HCT116 (cell line): ENCODE results near the gene SERINC5. TPM values are rescaled to one million over a fixed set of nuclear protein-coding genes. Genes with fewer than 3 reads are reported as not detected.

Experiments
- ATAC-seq: fragments of 200-7000 bp; cut with Tn5 transposase; 2 replicates; pipeline ENCODE4 v1.9.1; 2020; ENCODE audit warnings: mild to moderate bottlenecking, moderate library complexity
- BruUV-seq: library from RNA; stranded (reverse); fragments of 400-500 nt; replicated peaks from 2 replicates; lab custom pipeline; 2021; lab: Mats Ljungman, UMichigan
- CTCF ChIA-PET: fragments of 300-600 bp; sonication (Branson Sonifier 250); formaldehyde crosslinking; loops from one replicate; lab custom pipeline; 2021; ENCODE audit warnings: antibody characterized with exemption; lab: Charles Lee
- POLR2A ChIA-PET: fragments of 300-600, 350-600 bp; sonication (Branson Sonifier 250); formaldehyde crosslinking; loops from one replicate; lab custom pipeline; 2021; ENCODE audit warnings: antibody characterized with exemption; lab: Charles Lee
- RAD21 ChIA-PET, 2 experiments: fragments of 300-600 bp; sonication (Branson Sonifier 250); formaldehyde crosslinking; loops; one replicate each; lab custom pipeline; 2023; ENCODE audit warnings: low total read pairs in 2 of 2; ENCODE audit not compliant: uncharacterized antibody in 2 of 2, unreplicated experiment in 2 of 2, low non-redundant PET in 1 of 2; lab: Charles Lee
- DNase-seq: peaks from one replicate; pipeline ENCODE4 v3.0.0-alpha.2; 2010; ENCODE audit warnings: low read depth, low spot score
- H2AFZ ChIP-seq: fragments of 200-600 bp; shearing (Covaris generic), sonication (generic); 2 replicates; pipeline ENCODE4 v1.6.1; 2017; ENCODE audit warnings: low read depth, mixed run types, mixed read lengths, antibody characterized with exemption, low read length; ENCODE audit not compliant: poor library complexity, severe bottlenecking
- H3K27ac ChIP-seq: 2 replicates; pipeline ENCODE4 v1.5.1; 2012; ENCODE audit warnings: low read depth, low read length
- H3K27me3 ChIP-seq: fragments of 200-600 bp; sonication (generic); 2 replicates; pipeline ENCODE4 v1.6.1; 2016; ENCODE audit warnings: mixed run types, low read length, mixed read lengths; ENCODE audit not compliant: insufficient read depth
- H3K36me3 ChIP-seq, 2 experiments: fragments of 200-500 bp in 1 of 2; fragments of 200-600 bp in 1 of 2; sonication (Bioruptor generic) in 1 of 2; sonication (generic) in 1 of 2; 2 replicates each; pipeline versions ENCODE4 v1.5.1 to v1.6.1; 2014 to 2016; ENCODE audit warnings: low read length in 2 of 2, inconsistent platforms in 1 of 2, mixed read lengths in 1 of 2, mixed run types in 1 of 2; ENCODE audit not compliant: insufficient read depth in 2 of 2, control insufficient read depth in 1 of 2
- H3K4me1 ChIP-seq, 2 experiments: fragments of 200-600 bp in 1 of 2; sonication (generic) in 1 of 2; 2 replicates each; pipeline versions ENCODE4 v1.5.1 to v1.6.1; 2012 to 2017; ENCODE audit warnings: low read length in 2 of 2, inconsistent platforms in 1 of 2, mild to moderate bottlenecking in 1 of 2, mixed read lengths in 1 of 2, mixed run types in 1 of 2, moderate library complexity in 1 of 2; ENCODE audit not compliant: insufficient read depth in 2 of 2, control insufficient read depth in 1 of 2
- H3K4me2 ChIP-seq: fragments of 200-600 bp; sonication (generic); 2 replicates; pipeline ENCODE4 v1.6.1; 2017; ENCODE audit warnings: mixed run types, low read length, mixed read lengths
- H3K4me3 ChIP-seq, 2 experiments: fragments of 200-600 bp in 1 of 2; sonication (generic) in 1 of 2; replicated peaks in 1 of 2; 2 replicates each; pipeline ENCODE4 v1.5.1; 2011 to 2016; ENCODE audit warnings: low read length in 2 of 2, control low read depth in 1 of 2, low read depth in 1 of 2, mild to moderate bottlenecking in 1 of 2, mixed read lengths in 1 of 2, mixed run types in 1 of 2
- H3K79me2 ChIP-seq: fragments of 200-600 bp; sonication (generic); 2 replicates; pipeline ENCODE4 v1.6.1; 2017; ENCODE audit warnings: mild to moderate bottlenecking, mixed run types, low read length, moderate library complexity, mixed read lengths; ENCODE audit not compliant: insufficient read depth
- H3K9ac ChIP-seq: fragments of 200-600 bp; sonication (generic); 2 replicates; pipeline ENCODE4 v1.6.1; 2016; ENCODE audit warnings: low read length, mixed read lengths
- H3K9me2 ChIP-seq: fragments of 200-600 bp; sonication (generic), shearing (Covaris generic); 2 replicates; pipeline ENCODE4 v1.6.1; 2017; ENCODE audit warnings: mixed run types, mild to moderate bottlenecking, moderate library complexity; ENCODE audit not compliant: insufficient read depth
- H3K9me3 ChIP-seq, 2 experiments: fragments of 200-500 bp in 1 of 2; fragments of 200-600 bp in 1 of 2; sonication (Bioruptor generic) in 1 of 2; sonication (generic) in 1 of 2; 2 replicates each; pipeline ENCODE4 v1.6.1; 2014 to 2017; ENCODE audit warnings: low read length in 2 of 2, mixed read lengths in 2 of 2, inconsistent platforms in 1 of 2, low read depth in 1 of 2, mild to moderate bottlenecking in 1 of 2, mixed run types in 1 of 2, moderate library complexity in 1 of 2; ENCODE audit not compliant: control insufficient read depth in 1 of 2, insufficient read depth in 1 of 2
- H4K20me1 ChIP-seq: fragments of 200-600 bp; sonication (generic), shearing (Covaris generic); 2 replicates; pipeline ENCODE4 v1.6.1; 2017; ENCODE audit warnings: mixed run types, mild to moderate bottlenecking, moderate library complexity; ENCODE audit not compliant: insufficient read depth
- CBX3 ChIP-seq: IDR thresholded peaks from 2 replicates; pipeline ENCODE4 v1.6.1; 2012; ENCODE audit warnings: low read depth
- CTCF ChIP-seq, 3 experiments: fragments of 200-600 bp in 1 of 3; sonication (generic) in 1 of 3; IDR thresholded peaks in 2 of 3; conservative IDR thresholded peaks in 1 of 3; 2 replicates each; pipeline ENCODE4 v1.5.1; 2012 to 2017; ENCODE audit warnings: low read depth in 2 of 3, low read length in 2 of 3, antibody characterized with exemption in 1 of 3, borderline replicate concordance in 1 of 3, control low read depth in 1 of 3, mild to moderate bottlenecking in 1 of 3, mixed read lengths in 1 of 3, mixed run types in 1 of 3, moderate library complexity in 1 of 3; ENCODE audit not compliant: insufficient read depth in 1 of 3
- EZH2 ChIP-seq: fragments of 200-600 bp; sonication (generic); IDR thresholded peaks from 2 replicates; pipeline ENCODE4 v1.6.1; 2017; ENCODE audit warnings: antibody characterized with exemption, mixed run types
- JUND ChIP-seq: IDR thresholded peaks from 2 replicates; pipeline ENCODE4 v1.6.1; 2012
- MAX ChIP-seq: IDR thresholded peaks from 2 replicates; pipeline ENCODE4 v1.6.1; 2012
- POLR2A ChIP-seq: IDR thresholded peaks from 2 replicates; pipeline ENCODE4 v1.7.0; 2011; ENCODE audit warnings: borderline replicate concordance; ENCODE audit not compliant: insufficient read depth, insufficient read length; ENCODE audit errors: extremely low read depth
- POLR2AphosphoS5 ChIP-seq: IDR thresholded peaks from 2 replicates; pipeline ENCODE4 v1.6.1; 2011; ENCODE audit warnings: mild to moderate bottlenecking, low read depth, low read length, moderate library complexity
- SIN3A ChIP-seq: IDR thresholded peaks from 2 replicates; pipeline ENCODE4 v1.6.1; 2012; ENCODE audit warnings: low read depth
- SP1 ChIP-seq: IDR thresholded peaks from 2 replicates; pipeline ENCODE4 v1.6.1; 2012; ENCODE audit warnings: low read depth
- ZBTB33 ChIP-seq: IDR thresholded peaks from 2 replicates; pipeline ENCODE4 v1.6.1; 2011; ENCODE audit warnings: mild to moderate bottlenecking, low read length, moderate library complexity; ENCODE audit not compliant: insufficient replicate concordance; ENCODE audit errors: extremely low read depth
- intact Hi-C: fragments of 100-400 bp; cut with micrococcal nuclease; formaldehyde crosslinking; loops from 2 replicates; pipeline ENCODE4 v1.10.0; 2022
- total RNA-seq: library from RNA; stranded (reverse); gene quantifications from one replicate; pipeline ENCODE4 v1.2.1, GENCODE V29; 2021; ENCODE audit not compliant: unreplicated experiment
- TF ChIP-seq, protein P1 (sequence below): IDR thresholded peaks from 2 replicates; pipeline ENCODE4 v1.6.1; 2012; ENCODE audit warnings: low read depth

SERINC5 gene
- total RNA-seq, 1 experiment from 2014 or later: 39.3 TPM

DNA sequence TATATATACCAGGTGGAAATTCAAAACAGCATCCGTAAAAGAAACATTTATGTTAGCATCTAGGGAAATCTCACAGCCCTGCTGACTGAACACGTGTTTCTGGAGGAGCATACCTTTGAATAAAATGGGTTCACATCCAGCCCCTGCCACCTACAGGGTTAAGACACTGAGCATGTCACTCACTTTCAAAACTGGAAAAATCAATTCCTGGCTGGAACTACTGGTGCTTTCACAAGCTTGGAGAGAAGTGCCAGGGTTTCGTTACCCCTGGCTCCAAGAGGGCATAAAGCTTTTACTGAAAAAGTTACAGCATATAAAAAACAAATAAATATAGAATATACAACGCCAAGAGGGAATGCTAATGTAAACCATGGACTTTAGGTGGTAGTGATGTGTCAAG is 48.0 kb downstream of the SERINC5 start (continued):
- TF ChIP-seq ZBTB33: no peak

GRCh38 chr5:80206282-80206681 is 49.6 kb downstream of the SERINC5 start:
- H2AFZ ChIP-seq: no peak overlapping the region
- intact Hi-C loops: no loop called here
- H3K79me2 ChIP-seq: peaks cover 6% of the 10 kb centered on the region; the same call in 1 of the 2 replicates
- H3K27me3 ChIP-seq: no peaks in the 10 kb centered on the region
- no peak for TF ChIP-seq POLR2A
- TF ChIP-seq CBX3: no peak
- no peak for TF ChIP-seq POLR2AphosphoS5
- TF ChIP-seq SP1: no peak
- TF ChIP-seq, all 23 proteins: peak for 0
- Histone ChIP-seq H3K4me2 (no peak overlapping the region), H4K20me1 (no peaks in the 10 kb centered on the region), H3K4me3 (no peak overlapping the region), H3K27ac (no peak overlapping the region), H3K9ac (no peak overlapping the region), H3K36me3 (no peaks in the 10 kb centered on the region), H3K4me1 (no peaks in the 10 kb centered on the region), H3K9me2 (no peaks in the 10 kb centered on the region), H3K9me3 (peaks cover 3 to 6% of the 10 kb centered on the region in 2 experiments; a peak in 1 of 4 replicates)
- ATAC-seq: no peak
- no peak for DNase-seq
- POLR2A ChIA-PET: no interaction called here
- RAD21 ChIA-PET: no interaction called here
- BruUV-seq: no TSS peak
- CTCF ChIA-PET: no interaction called here

DNA sequence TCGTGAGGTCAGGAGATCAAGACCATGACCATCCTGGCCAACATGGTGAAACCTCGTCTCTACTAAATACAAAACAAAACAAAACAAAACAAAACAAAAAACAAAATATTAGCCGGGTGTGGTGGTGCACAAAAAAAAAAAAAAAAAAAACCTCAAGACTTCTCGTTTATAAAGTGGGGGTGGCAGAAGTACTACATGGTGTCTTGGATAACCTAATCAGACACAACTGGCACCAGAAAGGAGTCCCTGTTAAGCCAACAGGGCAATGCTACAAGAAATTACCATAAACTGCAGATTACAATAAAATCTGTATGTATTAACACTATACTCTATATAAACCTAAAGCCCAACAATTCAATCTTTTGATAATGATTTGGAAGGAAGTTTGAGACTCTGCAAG is 50.0 kb downstream of the SERINC5 start:
- ATAC-seq (no peak), DNase-seq (no peak)
- Histone ChIP-seq H3K9ac (no peak overlapping the region), H2AFZ (no peak overlapping the region), H3K9me2 (no peaks in the 10 kb centered on the region), H3K4me1 (no peaks in the 10 kb centered on the region), H4K20me1 (no peaks in the 10 kb centered on the region), H3K4me2 (no peak overlapping the region), H3K27ac (no peak overlapping the region), H3K36me3 (no peaks in the 10 kb centered on the region), H3K4me3 (no peak overlapping the region), H3K79me2 (peaks cover 6% of the 10 kb centered on the region; the same call in 1 of the 2 replicates), H3K9me3 (peaks cover 3 to 6% of the 10 kb centered on the region in 2 experiments; a peak in 1 of 4 replicates), H3K27me3 (no peaks in the 10 kb centered on the region)
- intact Hi-C loops: no loop called here
- no TSS peak for BruUV-seq
- RAD21 ChIA-PET: no interaction called here
- CTCF ChIA-PET: no interaction called here
- POLR2A ChIA-PET: no interaction called here
- TF ChIP-seq JUND (no peak), SIN3A (no peak), EZH2 (no peak), CTCF (IDR thresholded peaks at IDR 0.05 in 2 of 3, conservative IDR thresholded peaks at IDR 0.05 in 1 of 3; ENCODE audit: borderline replicate concordance in 1 of 3, insufficient read depth in 1 of 3, low read depth in 2 of 3, low read length in 2 of 3) (no peak), MAX (no peak)
- TF ChIP-seq, protein P1, sequence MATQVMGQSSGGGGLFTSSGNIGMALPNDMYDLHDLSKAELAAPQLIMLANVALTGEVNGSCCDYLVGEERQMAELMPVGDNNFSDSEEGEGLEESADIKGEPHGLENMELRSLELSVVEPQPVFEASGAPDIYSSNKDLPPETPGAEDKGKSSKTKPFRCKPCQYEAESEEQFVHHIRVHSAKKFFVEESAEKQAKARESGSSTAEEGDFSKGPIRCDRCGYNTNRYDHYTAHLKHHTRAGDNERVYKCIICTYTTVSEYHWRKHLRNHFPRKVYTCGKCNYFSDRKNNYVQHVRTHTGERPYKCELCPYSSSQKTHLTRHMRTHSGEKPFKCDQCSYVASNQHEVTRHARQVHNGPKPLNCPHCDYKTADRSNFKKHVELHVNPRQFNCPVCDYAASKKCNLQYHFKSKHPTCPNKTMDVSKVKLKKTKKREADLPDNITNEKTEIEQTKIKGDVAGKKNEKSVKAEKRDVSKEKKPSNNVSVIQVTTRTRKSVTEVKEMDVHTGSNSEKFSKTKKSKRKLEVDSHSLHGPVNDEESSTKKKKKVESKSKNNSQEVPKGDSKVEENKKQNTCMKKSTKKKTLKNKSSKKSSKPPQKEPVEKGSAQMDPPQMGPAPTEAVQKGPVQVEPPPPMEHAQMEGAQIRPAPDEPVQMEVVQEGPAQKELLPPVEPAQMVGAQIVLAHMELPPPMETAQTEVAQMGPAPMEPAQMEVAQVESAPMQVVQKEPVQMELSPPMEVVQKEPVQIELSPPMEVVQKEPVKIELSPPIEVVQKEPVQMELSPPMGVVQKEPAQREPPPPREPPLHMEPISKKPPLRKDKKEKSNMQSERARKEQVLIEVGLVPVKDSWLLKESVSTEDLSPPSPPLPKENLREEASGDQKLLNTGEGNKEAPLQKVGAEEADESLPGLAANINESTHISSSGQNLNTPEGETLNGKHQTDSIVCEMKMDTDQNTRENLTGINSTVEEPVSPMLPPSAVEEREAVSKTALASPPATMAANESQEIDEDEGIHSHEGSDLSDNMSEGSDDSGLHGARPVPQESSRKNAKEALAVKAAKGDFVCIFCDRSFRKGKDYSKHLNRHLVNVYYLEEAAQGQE: no peak
